A549 (cell line): ENCODE results near the gene POMC. TPM values are rescaled to one million over a fixed set of nuclear protein-coding genes. Genes with fewer than 3 reads are reported as not detected.

Experiments
- ATAC-seq, 2 experiments: fragments of 200-7000 bp in 1 of 2; fragments of >200 bp in 1 of 2; cut with Nextera tagmentation in 1 of 2; cut with Tn5 transposase in 1 of 2; 3 replicates each; pipeline versions ENCODE4 v1.8.0 to v1.9.1; 2018 to 2020; ENCODE audit warnings: mild to moderate bottlenecking in 1 of 2, moderate library complexity in 1 of 2
- CTCF ChIA-PET: fragments of 300-600 bp; sonication (Branson Sonifier 250); formaldehyde crosslinking; extraction: SDS; loops from one replicate; lab custom pipeline; 2021; ENCODE audit warnings: antibody characterized with exemption, inconsistent platforms; lab: Yijun Ruan, JAX
- POLR2A ChIA-PET: fragments of 350-600 bp; formaldehyde crosslinking; extraction: SDS; loops from one replicate; lab custom pipeline; 2021; ENCODE audit warnings: antibody characterized with exemption, inconsistent platforms; lab: Yijun Ruan, JAX
- DNase-seq, 2 experiments: peaks; one replicate each; pipeline versions ENCODE4 v3.0.0 to v3.0.0-alpha.2; 2011 to 2016; ENCODE audit warnings: low read depth in 1 of 2, low spot score in 1 of 2
- FAIRE-seq: peaks from 2 replicates; lab custom pipeline; 2011; peaks lifted over from hg19 to GRCh38; lab: Jason Lieb, UNC
- H3K27ac ChIP-seq, 2 experiments: fragments of >200 bp; sonication (Bioruptor Twin); formaldehyde crosslinking; 3 replicates each; pipeline ENCODE4 v1.5.1; 2016 to 2017
- H3K4me1 ChIP-seq: fragments of >200 bp; sonication (Bioruptor Twin); formaldehyde crosslinking; 3 replicates; pipeline ENCODE4 v1.6.1; 2016
- H3K4me2 ChIP-seq: fragments of >200 bp; sonication (Bioruptor Twin); formaldehyde crosslinking; 3 replicates; pipeline ENCODE4 v1.6.1; 2016
- H3K4me3 ChIP-seq: fragments of >200 bp; sonication (Bioruptor Twin); formaldehyde crosslinking; 3 replicates; pipeline ENCODE4 v1.5.1; 2016
- H3K9me3 ChIP-seq: fragments of >200 bp; sonication (Bioruptor Twin); formaldehyde crosslinking; 3 replicates; pipeline ENCODE4 v1.6.1; 2016
- CBX2 ChIP-seq: fragments of 200-600 bp; sonication (generic); IDR thresholded peaks from 2 replicates; pipeline ENCODE4 v1.6.1; 2016; ENCODE audit warnings: low read depth, mild to moderate bottlenecking, borderline replicate concordance
- CBX8 ChIP-seq: fragments of 200-600 bp; sonication (generic); IDR thresholded peaks from 2 replicates; pipeline ENCODE4 v1.6.1; 2016
- CEBPB ChIP-seq, 2 experiments: fragments of >200 bp in 1 of 2; sonication (Bioruptor Twin) in 1 of 2; formaldehyde crosslinking in 1 of 2; IDR thresholded peaks; 2 replicates each; pipeline ENCODE4 v1.6.1; 2012 to 2016
- CHD4 ChIP-seq: fragments of 200-600 bp; sonication (generic); IDR thresholded peaks from 2 replicates; pipeline ENCODE4 v1.6.1; 2016; ENCODE audit warnings: antibody characterized with exemption, mild to moderate bottlenecking, borderline replicate concordance
- EHMT2 ChIP-seq: fragments of 200-600 bp; sonication (generic); IDR thresholded peaks from 2 replicates; pipeline ENCODE4 v1.6.1; 2016; ENCODE audit warnings: antibody characterized with exemption, low read depth, mild to moderate bottlenecking, moderate library complexity
- ESRRA ChIP-seq: fragments of 150-350 bp; IDR thresholded peaks from 2 replicates; pipeline ENCODE4 v1.6.1; 2014; ENCODE audit warnings: mild to moderate bottlenecking, low read length, borderline replicate concordance
- GATA3 ChIP-seq: IDR thresholded peaks from 2 replicates; pipeline ENCODE4 v1.6.1; 2012; ENCODE audit warnings: borderline replicate concordance
- HEYL ChIP-seq: fragments of 250-450 bp; sonication (Bioruptor Pico); IDR thresholded peaks from 2 replicates; pipeline ENCODE4 v1.8.0; 2021; ENCODE audit warnings: mild to moderate bottlenecking, moderate library complexity
- JUN ChIP-seq, 2 experiments: fragments of >200 bp; sonication (Bioruptor Twin); formaldehyde crosslinking; IDR thresholded peaks; 2 replicates in 1 of 2; 3 replicates in 1 of 2; pipeline ENCODE4 v1.6.1; 2016 to 2017
- NPAS2 ChIP-seq: fragments of 250-450 bp; sonication (Bioruptor Pico); IDR thresholded peaks from 2 replicates; pipeline ENCODE4 v1.8.0; 2022; ENCODE audit warnings: mild to moderate bottlenecking, moderate library complexity, borderline replicate concordance
- PHF8 ChIP-seq: fragments of 200-600 bp; sonication (generic); IDR thresholded peaks from 2 replicates; pipeline ENCODE4 v1.6.1; 2016; ENCODE audit warnings: low read depth, mild to moderate bottlenecking, antibody characterized with exemption, moderate library complexity, borderline replicate concordance
- POLR2AphosphoS2 ChIP-seq: conservative IDR thresholded peaks from 2 replicates; pipeline ENCODE4 v1.6.1; 2012; ENCODE audit warnings: low read length, improper control_type of control experiment, inconsistent platforms
- RAD21 ChIP-seq, 2 experiments: fragments of >200 bp in 1 of 2; sonication (Bioruptor Twin) in 1 of 2; formaldehyde crosslinking in 1 of 2; IDR thresholded peaks in 1 of 2; conservative IDR thresholded peaks in 1 of 2; 2 replicates in 1 of 2; 3 replicates in 1 of 2; pipeline ENCODE4 v1.6.1; 2012 to 2018; ENCODE audit warnings: inconsistent platforms in 1 of 2
- RFX5 ChIP-seq: fragments of 450-650 bp; IDR thresholded peaks from 2 replicates; pipeline ENCODE4 v1.7.1; 2014; ENCODE audit warnings: antibody characterized with exemption, mild to moderate bottlenecking, moderate library complexity
- SREBF2 ChIP-seq: fragments of 450-650 bp; IDR thresholded peaks from 2 replicates; pipeline ENCODE4 v1.6.1; 2014; ENCODE audit warnings: mild to moderate bottlenecking, moderate library complexity
- TP53 ChIP-seq: fragments of 250-450 bp; sonication (Bioruptor Pico); IDR thresholded peaks from 2 replicates; pipeline ENCODE4 v1.5.0; 2021; ENCODE audit warnings: mild to moderate bottlenecking, moderate library complexity
- ZFP36 ChIP-seq: fragments of 450-650 bp; IDR thresholded peaks from 2 replicates; pipeline ENCODE4 v1.6.1; 2014; ENCODE audit warnings: borderline replicate concordance; ENCODE audit not compliant: partially characterized antibody
- WGBS: methylation state at CpG from one replicate; pipeline ENCODE4 v1.1.6; 2017; ENCODE audit errors: missing lambda C conversion rate; 5-methylcytosine and 5-hydroxymethylcytosine counted together
- polyA plus RNA-seq, 4 experiments: library from polyadenylated mRNA; depleted of rRNA in 3 of 4; stranded (reverse); fragments of >200 nt; fragmentation: RNase III in 1 of 4; extraction: RNeasy Plus Mini Kit Qiagen cat#74134 plus additional on column Dnase treatment in 1 of 4; gene quantifications; 2 replicates in 3 of 4; 3 replicates in 1 of 4; pipeline ENCODE4 v1.2.3, GENCODE V29; 2011 to 2017
- TF ChIP-seq, protein P1 (sequence below): fragments of 200-600 bp; sonication (generic); IDR thresholded peaks from 2 replicates; pipeline ENCODE4 v1.6.1; 2016; ENCODE audit warnings: antibody characterized with exemption, mild to moderate bottlenecking, moderate library complexity
- TF ChIP-seq, protein P2 (sequence below): fragments of 150-350 bp; IDR thresholded peaks from 2 replicates; pipeline ENCODE4 v1.6.1; 2014; ENCODE audit warnings: low read depth, mild to moderate bottlenecking, low read length
- TF ChIP-seq, protein P3 (sequence below): IDR thresholded peaks from 2 replicates; pipeline ENCODE4 v1.6.1; 2012; ENCODE audit warnings: low read depth, borderline replicate concordance
- TF ChIP-seq, protein P4 (sequence below): fragments of >200 bp; sonication (Bioruptor Twin); formaldehyde crosslinking; IDR thresholded peaks from 3 replicates; pipeline ENCODE4 v1.6.1; 2016
- TF ChIP-seq, protein P5 (sequence below): IDR thresholded peaks from 2 replicates; pipeline ENCODE4 v1.6.1; 2012
- TF ChIP-seq, protein P6 (sequence below): fragments of >200 bp; sonication (Bioruptor Twin); formaldehyde crosslinking; IDR thresholded peaks from 2 replicates; pipeline ENCODE4 v1.6.1; 2016

The POMC gene
- polyA plus RNA-seq, 2 of the 4 experiments (the other 2 are of a cell fraction): not detected

DNA sequence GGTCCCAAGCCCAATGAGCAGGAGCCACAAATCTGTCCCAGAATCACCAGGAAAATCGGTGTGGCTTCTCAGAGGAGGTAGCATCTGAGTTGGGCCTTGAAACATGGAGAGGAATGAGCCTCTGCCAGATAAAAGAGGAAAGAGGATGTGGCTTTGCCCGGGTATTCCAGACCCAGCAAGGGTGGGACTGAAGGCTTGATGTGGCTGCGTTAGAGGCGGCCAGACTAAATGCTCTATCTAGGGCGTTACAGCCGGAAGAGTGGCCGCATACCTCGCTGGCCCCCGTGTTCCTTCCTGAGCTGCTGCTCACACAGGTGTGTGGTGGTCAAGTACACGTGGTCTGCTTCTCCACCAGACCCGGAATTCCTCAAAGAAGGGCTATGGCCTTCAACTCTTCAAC, 33.9 kb upstream of the POMC start:
- Histone ChIP-seq H3K4me2 (no peak overlapping the region), H3K27ac (no peak overlapping the region), H3K4me1 (no peaks in the 10 kb centered on the region), H3K9me3 (no peaks in the 10 kb centered on the region), H3K4me3 (no peak overlapping the region)
- TF ChIP-seq JUN (IDR thresholded peaks at IDR 0.05): no peak
- TF ChIP-seq, protein P1, sequence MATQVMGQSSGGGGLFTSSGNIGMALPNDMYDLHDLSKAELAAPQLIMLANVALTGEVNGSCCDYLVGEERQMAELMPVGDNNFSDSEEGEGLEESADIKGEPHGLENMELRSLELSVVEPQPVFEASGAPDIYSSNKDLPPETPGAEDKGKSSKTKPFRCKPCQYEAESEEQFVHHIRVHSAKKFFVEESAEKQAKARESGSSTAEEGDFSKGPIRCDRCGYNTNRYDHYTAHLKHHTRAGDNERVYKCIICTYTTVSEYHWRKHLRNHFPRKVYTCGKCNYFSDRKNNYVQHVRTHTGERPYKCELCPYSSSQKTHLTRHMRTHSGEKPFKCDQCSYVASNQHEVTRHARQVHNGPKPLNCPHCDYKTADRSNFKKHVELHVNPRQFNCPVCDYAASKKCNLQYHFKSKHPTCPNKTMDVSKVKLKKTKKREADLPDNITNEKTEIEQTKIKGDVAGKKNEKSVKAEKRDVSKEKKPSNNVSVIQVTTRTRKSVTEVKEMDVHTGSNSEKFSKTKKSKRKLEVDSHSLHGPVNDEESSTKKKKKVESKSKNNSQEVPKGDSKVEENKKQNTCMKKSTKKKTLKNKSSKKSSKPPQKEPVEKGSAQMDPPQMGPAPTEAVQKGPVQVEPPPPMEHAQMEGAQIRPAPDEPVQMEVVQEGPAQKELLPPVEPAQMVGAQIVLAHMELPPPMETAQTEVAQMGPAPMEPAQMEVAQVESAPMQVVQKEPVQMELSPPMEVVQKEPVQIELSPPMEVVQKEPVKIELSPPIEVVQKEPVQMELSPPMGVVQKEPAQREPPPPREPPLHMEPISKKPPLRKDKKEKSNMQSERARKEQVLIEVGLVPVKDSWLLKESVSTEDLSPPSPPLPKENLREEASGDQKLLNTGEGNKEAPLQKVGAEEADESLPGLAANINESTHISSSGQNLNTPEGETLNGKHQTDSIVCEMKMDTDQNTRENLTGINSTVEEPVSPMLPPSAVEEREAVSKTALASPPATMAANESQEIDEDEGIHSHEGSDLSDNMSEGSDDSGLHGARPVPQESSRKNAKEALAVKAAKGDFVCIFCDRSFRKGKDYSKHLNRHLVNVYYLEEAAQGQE: no peak
- TF ChIP-seq, protein P2, sequence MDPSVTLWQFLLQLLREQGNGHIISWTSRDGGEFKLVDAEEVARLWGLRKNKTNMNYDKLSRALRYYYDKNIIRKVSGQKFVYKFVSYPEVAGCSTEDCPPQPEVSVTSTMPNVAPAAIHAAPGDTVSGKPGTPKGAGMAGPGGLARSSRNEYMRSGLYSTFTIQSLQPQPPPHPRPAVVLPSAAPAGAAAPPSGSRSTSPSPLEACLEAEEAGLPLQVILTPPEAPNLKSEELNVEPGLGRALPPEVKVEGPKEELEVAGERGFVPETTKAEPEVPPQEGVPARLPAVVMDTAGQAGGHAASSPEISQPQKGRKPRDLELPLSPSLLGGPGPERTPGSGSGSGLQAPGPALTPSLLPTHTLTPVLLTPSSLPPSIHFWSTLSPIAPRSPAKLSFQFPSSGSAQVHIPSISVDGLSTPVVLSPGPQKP: no peak
- TF ChIP-seq ZFP36: no peak
- FAIRE-seq (no peak), DNase-seq (no peak), ATAC-seq (no peak; a peak in 1 of 6 replicates)
- CTCF ChIA-PET: interaction anchor here (0.5 kb wide), 1 partner anchor 44 kb away, joined by 3 read pairs; no protein-coding TSS in a partner anchor
- WGBS: 82% methylated on average over 11 of the region's 11 CpGs
- POLR2A ChIA-PET: no interaction called here

DNA sequence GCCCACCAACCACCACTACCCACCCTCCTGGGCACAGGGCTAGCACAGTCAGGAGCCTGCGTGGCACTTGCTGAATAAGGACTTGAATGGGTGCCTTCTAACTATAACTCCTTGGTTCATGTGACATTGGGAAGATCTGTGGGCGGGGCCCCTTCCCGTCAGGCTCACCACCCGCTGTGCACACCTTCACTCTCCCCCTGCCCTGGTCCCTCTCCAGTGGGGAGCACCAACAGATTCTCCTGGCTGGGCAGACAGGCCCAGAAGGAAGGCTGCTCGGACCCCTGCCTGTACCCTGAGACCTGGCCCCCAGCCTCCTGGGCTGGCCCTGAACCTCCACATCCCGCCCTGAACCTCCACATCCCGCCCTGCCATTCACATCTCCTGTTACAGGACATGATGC, 33.4 kb upstream of the POMC start:
- Histone ChIP-seq H3K4me1 (no peaks in the 10 kb centered on the region), H3K4me3 (no peak overlapping the region), H3K27ac (no peak overlapping the region), H3K4me2 (no peak overlapping the region)
- 86% methylated on average over 6 of the region's 7 CpGs for WGBS
- ATAC-seq (peak; percentile 15 to 19; a peak in 3 of 6 replicates), DNase-seq (no peak)
- TF ChIP-seq, protein P3, sequence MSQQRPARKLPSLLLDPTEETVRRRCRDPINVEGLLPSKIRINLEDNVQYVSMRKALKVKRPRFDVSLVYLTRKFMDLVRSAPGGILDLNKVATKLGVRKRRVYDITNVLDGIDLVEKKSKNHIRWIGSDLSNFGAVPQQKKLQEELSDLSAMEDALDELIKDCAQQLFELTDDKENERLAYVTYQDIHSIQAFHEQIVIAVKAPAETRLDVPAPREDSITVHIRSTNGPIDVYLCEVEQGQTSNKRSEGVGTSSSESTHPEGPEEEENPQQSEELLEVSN: no peak
- TF ChIP-seq EHMT2: no peak
- TF ChIP-seq POLR2AphosphoS2: no peak
- no peak for TF ChIP-seq ESRRA
- TF ChIP-seq, protein P1: no peak
- no peak for TF ChIP-seq PHF8
- no peak for TF ChIP-seq HEYL
- no peak for TF ChIP-seq TP53 (CRISPR knock-in tag)
- TF ChIP-seq, protein P4, sequence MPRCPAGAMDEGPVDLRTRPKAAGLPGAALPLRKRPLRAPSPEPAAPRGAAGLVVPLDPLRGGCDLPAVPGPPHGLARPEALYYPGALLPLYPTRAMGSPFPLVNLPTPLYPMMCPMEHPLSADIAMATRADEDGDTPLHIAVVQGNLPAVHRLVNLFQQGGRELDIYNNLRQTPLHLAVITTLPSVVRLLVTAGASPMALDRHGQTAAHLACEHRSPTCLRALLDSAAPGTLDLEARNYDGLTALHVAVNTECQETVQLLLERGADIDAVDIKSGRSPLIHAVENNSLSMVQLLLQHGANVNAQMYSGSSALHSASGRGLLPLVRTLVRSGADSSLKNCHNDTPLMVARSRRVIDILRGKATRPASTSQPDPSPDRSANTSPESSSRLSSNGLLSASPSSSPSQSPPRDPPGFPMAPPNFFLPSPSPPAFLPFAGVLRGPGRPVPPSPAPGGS: no peak
- TF ChIP-seq GATA3: no peak
- TF ChIP-seq CEBPB (IDR thresholded peaks at IDR 0.05): no peak
- no peak for TF ChIP-seq CHD4
- TF ChIP-seq, protein P5, sequence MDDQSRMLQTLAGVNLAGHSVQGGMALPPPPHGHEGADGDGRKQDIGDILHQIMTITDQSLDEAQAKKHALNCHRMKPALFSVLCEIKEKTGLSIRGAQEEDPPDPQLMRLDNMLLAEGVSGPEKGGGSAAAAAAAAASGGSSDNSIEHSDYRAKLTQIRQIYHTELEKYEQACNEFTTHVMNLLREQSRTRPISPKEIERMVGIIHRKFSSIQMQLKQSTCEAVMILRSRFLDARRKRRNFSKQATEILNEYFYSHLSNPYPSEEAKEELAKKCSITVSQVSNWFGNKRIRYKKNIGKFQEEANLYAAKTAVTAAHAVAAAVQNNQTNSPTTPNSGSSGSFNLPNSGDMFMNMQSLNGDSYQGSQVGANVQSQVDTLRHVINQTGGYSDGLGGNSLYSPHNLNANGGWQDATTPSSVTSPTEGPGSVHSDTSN: no peak
- TF ChIP-seq, protein P6, sequence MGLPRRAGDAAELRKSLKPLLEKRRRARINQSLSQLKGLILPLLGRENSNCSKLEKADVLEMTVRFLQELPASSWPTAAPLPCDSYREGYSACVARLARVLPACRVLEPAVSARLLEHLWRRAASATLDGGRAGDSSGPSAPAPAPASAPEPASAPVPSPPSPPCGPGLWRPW: no peak
- no peak for TF ChIP-seq RFX5
- TF ChIP-seq CBX2: no peak
- no peak for TF ChIP-seq NPAS2 (CRISPR knock-in tag)
- TF ChIP-seq CBX8: no peak
- TF ChIP-seq SREBF2: no peak
- TF ChIP-seq RAD21 (conservative IDR thresholded peaks at IDR 0.05 in 1 of 2, IDR thresholded peaks at IDR 0.05 in 1 of 2): no peak
- TF ChIP-seq, all 56 proteins: peak for 0
- POLR2A ChIA-PET: no interaction called here
- FAIRE-seq: no peak
- no peaks in the 10 kb centered on the region for H3K9me3 ChIP-seq
- CTCF ChIA-PET: no interaction called here
